ENCODE data around the gene SNRPD3.

The SNRPD3 gene

DNA sequence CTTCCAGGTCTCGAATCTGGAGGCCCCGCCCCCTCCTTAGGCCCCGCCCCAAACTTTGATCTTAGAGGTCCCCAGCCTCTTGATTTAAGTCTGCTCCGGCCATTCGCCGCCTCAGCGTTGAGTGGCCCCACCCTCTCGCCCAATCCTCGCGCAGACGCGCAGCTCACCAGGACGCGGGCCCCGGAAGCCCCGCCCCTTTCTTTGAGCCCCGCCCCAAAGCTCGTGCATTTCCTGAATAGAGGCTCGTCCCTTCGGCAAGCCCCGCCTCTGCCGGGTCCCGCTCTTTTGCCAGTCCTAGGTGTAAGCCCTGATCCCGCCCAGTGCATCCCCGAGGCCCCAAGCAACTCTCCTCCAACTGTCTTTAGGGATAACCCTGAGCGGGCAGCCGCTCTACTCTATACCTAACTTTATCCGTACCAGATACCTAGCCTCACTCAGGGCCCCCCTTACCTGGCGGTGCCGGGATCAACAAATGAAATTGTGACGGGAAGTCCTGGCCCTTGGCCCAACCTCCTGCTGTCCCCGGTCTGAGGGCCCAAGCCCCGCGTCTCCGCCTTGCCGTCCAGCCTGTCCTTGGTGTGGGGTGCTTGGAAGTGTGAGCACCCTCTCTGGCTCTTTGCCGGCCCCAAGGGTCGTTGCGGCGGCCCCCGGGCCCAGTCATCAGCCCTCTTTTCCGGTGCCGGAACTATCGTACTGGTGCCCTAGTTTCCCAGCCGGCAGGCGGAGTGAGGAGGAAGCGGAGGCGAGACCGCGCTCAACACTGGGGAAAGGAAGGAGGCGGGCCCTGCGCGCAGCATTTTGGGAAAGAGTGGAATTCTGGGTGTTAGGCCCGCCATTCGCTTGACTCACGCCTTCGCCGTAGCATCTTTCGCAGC, at the start of gene SNRPD3:
TSS of gene SNRPD3 (plus strand) at position 835 of the 875 bp plus-strand sequence. CDS start 1,676 bp downstream, outside the sequence.
- in situ Hi-C loops (cut with MboI; ENCODE audit: low sequenced_read_pairs), result no loop called here

DNA sequence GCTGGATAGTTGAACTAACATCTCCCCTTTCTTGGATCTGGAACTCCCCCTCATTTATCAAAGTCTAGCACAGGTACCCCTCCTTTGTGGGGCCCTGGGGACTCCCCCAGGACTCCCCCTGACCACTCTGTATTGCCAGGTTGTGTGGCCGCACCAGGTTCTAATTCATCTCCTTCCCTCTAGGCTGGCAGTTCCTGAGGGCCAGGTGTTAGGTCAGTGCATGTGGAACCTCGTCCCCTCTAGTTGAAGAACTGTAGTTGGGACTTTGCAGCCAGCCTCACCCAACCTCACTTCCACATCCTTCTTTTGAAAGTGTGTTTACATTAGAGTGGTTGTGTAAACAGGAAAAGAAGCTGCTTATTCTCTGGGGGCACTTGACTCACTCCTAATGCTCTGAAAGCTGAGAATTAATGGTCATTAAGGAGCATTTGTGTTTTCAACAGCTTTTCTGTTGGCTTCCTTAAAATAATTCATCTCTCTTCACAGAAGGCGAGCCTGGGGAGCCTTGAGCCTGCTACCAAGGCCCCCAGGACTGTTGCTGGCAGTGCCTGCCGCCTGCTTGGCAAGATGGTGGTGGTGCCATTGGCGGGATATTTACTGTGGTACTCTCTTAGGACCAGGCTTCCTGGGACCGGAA, 48.9 kb upstream of the SNRPD3 start:
- in situ Hi-C loops (cut with MboI; ENCODE audit: low sequenced_read_pairs), result loop anchor here (10.0 kb wide), 1 partner anchor 72 kb away; no protein-coding TSS in a partner anchor

DNA sequence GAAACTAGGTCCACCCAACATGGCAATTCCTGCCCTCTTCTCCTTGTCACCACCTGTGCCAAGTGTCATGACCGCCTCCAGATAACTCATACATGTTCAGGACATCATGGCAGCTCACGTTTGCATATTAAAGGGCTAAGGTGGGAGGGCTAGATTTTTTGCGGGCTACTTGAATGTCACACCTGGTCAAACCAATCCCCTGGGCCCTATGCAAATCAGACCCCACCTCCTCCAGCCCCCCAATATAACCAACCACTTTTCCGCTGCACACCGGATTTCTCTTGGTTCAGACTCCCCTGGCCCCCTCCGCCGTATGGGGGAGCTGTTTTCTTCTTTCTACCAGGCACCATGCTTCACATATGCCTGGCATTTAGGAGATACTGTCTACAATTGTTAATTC, 48.1 kb upstream of the SNRPD3 start:
- in situ Hi-C loops (cut with MboI; ENCODE audit: low sequenced_read_pairs), result loop anchor here (10.0 kb wide), 1 partner anchor 73 kb away; no protein-coding TSS in a partner anchor

DNA sequence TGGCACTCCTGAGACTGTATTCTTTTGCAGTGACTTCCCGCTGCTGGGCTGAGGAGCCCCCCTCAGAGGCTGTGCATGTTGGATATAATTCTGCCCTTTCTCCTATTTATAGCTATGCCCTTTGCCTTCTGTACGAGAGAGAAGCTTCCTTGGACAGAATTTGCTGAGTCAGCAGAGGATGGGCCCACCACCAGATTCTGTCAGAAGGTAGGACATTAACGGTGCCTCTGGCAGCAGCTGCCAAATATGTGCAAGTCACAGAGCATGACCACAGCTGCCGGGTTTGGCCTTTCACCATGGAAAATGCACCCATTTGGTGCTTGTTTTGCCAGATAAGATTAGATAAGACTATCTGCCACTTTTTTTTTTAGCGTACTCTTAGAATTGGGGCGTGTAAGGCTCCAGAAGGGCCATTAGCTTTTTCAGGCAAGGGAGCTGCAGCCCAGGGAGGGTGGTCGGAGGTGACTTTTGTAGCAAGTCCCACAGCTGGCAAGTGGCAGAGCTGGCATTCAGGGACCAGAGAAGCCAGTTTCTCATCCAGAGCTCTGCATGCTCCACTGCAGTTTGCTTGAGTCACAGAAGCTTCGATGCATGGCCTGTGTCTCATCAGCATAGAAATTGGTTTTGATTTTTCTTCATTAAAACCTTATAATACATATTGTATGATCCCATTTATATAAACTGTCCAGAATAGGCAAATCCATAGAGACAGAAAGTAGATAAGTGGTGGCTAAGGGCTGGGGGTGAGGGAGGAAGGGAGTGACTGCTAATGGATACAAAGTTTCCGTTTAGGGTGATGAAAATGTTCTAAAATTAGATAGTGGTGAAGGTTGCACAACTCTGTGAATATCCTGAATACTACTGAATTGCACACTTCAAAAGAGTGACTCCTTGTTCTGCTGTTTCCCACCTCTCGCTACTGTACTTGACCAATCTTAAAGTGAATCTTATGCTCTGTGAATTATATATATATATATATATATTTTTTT, 44.9 kb upstream of the SNRPD3 start:
- in situ Hi-C loops (cut with MboI; ENCODE audit: low sequenced_read_pairs), result no loop called here

DNA sequence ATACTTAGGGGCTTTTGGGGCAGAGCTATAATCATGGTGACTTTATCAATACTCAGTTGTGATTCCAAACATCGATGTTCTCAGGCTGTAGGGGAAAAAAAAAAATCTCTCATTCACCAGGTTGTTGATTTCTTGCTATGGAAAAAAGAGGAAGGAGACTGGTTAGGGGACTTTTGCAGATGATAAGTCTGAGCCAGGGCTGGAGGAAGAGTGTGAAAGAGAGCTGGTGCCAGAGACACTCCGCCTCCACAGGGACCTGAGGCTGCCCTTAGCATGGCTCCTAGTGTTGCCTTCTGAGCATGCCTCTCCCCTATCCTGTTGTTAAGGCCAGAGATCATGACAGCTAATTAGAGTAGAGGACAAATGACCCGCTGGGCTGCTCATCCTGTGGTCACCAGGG, 43.8 kb upstream of the SNRPD3 start:
- in situ Hi-C loops (cut with MboI; ENCODE audit: low sequenced_read_pairs), result no loop called here

DNA sequence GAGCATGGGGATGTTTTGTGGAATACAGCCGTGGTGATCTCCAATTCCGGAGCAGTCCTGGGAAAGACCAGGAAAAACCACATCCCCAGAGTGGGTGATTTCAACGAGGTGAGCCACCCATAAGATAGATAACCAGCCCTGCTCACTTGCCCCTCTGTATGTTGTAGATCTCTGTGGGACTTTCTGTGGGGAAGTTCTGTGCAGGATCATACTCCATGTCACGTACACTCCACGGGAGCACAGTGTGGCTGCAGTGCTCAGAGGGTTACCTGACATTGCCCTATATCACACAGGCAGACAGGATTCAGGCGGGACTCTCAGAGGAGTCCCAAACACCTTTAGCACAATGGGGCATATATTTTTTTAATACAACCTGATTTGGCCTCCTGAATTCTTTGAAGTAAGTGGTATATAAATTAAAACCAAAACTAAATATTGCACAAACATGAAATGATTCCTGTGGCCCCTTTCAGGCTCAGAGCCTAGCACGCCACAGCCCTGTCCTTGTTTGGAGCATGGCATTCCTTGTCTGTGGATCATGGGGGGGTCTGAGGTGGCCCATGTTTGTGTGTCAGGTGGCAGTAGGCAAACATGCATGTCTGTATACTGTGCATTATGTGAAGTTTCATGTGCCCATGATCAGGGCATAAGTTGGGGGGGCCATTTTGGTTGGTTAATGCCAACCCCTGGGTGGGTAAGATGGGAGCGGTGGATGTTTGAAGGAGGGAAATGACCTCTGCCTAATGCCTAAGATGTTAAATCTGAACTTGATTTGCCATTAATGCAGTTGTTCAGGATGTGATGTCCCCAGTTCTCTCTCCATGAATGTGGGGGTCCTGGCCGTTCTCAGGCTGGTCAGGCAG, 42.2 kb upstream of the SNRPD3 start:
- in situ Hi-C loops (cut with MboI; ENCODE audit: low sequenced_read_pairs), result no loop called here

DNA sequence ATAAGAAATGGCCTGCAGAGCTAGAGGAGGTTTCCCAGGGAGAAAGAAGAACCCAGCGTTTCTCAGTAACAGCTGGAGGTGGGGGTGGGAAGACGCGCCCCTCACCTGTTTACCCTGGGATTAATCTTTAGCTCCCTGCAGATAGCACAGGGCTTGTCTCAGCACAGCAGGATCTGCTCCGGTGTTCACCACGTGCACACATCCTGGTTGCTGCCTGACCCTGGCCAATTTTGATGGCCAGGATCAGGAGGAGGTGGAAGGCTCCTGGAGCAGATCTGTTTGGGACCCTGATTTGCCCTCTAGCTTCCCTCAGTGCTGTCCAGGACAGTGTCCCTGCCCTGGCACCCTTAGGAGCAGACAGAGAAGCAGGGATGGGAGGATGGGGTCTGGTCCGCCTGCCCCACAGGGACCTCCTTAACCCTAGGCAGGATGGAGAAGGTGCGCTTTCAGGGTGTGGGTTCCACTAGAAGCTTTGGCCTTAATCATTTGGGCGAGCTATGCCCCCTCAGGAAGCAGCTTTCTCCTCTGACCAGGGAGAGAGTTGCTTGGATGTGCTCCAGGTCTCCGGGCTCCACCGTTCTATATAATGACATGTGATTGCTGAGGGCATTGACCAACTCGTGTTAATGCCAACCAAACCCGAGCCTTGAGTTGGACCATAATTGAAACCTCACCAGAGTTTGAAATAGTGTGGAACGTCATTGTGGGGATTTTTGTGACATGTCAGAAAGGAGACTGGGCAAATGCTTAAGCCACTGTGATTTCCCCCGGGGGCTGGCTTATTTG, 41.4 kb upstream of the SNRPD3 start:
- in situ Hi-C loops (cut with MboI; ENCODE audit: low sequenced_read_pairs), result no loop called here

DNA sequence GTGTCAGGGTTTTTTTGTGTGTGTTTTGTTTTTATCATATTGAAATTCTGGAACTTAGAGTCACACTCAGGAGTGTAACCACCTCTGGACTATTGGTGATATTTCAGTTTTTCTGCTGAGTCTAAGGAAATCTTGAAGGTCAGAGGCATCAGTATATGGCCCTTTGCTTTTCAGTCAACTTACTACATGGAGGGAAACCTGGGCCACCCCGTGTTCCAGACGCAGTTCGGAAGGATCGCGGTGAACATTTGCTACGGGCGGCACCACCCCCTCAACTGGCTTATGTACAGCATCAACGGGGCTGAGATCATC, 40.8 kb upstream of the SNRPD3 start:
- in situ Hi-C loops (cut with MboI; ENCODE audit: low sequenced_read_pairs), result no loop called here

DNA sequence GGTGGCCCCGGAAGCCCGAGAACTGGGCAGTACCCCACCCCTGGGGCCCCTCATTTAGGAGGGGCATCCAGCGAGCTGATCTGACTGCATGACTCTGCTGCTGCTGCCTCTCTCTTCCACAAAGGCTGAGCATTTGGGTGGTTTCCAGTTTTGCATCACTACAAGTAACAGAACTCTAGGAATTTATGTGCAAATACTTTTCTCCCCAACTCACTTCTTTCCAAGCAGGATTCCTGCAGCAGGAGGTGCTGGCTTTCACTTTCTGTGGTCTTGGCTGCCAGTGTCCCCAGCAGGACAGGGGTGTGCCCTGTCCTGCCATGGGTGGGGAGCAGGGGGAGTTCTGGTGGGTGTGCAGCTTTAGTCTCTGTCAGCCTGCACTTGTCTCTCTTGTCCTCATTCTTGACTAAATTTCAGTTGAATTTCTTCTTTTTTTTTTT, 39.5 kb upstream of the SNRPD3 start:
- in situ Hi-C loops (cut with MboI; ENCODE audit: low sequenced_read_pairs), result no loop called here

DNA sequence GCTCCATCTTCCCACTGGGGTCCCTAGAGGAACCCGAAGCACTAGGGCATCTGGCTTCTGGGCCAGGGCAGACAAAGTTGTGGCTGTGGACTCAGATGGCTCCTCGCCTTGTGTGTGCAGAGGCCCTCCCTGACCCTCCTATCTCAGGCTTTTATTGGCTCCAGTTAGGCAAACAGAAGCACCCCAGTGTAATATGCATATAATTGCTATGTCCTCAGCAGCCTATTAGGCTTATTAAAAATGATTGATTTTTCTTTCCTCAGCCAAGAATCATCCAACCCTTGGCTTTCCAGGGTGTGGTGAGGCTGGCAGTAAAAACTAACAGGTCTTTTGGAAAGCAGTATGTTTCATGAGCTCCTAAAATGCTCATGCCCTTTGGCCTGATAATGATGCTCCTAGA, 38.4 kb upstream of the SNRPD3 start:
- in situ Hi-C loops (cut with MboI; ENCODE audit: low sequenced_read_pairs), result no loop called here

DNA sequence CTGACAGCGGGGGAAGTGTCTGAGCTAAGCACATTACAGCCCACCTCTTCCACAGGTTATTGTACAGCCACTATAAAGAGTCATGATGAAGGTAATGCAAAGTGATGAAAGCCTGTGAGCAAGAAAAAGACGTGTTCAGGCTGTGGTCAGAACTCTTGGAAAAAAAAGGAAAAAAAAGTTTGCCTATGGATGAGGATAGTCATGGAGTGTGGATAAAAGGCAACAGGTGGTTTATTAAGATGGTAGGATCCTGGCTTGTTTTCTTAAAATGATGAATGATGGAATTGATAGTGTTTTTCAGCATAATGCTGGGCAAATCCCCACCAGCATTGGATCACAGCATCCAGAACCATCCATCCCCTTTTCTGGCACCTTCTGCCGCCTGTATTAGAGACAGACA, 37.6 kb upstream of the SNRPD3 start:
- in situ Hi-C loops (cut with MboI; ENCODE audit: low sequenced_read_pairs), result no loop called here

DNA sequence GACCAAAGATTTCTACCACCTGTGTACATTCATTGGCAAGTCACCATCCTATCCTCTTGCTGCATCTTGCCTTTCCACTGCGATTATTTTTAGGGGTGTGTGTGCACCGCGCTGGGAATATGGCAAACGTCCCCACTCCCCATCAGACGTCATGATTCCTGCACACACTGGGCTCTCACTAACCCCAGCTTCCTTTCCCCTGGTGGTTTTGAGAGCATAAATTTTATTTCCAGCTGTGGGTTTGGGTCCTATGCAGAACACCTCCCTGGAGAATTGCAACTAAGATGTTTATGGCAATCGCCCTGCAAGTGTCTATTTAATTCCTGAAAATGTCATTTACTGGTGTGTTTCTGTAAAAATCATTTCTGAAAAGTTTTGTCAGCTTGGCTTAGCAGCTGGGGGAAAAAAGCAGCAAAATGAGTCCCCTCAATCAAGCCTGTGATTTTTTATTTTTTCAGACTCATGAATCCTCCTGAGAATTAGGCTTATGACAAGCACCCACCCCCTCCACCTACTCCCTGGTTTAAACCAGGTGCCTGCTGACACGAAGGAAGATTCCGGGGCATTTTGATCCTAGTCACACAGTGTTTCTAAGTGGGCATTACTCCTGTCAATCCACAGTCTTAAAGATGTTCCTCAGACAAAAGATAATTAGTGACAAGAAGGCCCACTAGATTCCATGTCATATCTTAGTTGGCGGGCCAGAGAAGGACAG, 36.9 kb upstream of the SNRPD3 start:
- in situ Hi-C loops (cut with MboI; ENCODE audit: low sequenced_read_pairs), result no loop called here

DNA sequence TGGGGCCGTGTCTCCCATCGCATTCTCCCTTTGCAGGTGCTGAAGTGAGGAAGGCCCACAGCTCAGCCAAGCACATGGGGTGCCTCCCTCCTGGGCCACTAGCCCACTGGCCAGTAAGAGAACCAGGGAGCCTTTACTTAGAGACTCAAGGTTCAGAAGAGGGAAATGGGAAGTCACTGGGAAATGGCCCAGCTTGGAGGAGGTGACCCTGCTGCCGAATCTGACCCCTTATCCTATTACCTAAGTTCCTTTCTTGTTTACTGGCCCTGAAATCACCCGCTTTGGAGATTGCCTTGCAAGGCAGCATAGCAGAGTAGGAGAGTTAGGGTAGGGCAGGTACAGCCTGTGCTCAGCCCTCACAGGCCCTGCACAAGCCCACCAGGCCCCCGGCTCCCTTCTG, 36.3 kb upstream of the SNRPD3 start:
- in situ Hi-C loops (cut with MboI; ENCODE audit: low sequenced_read_pairs), result no loop called here

DNA sequence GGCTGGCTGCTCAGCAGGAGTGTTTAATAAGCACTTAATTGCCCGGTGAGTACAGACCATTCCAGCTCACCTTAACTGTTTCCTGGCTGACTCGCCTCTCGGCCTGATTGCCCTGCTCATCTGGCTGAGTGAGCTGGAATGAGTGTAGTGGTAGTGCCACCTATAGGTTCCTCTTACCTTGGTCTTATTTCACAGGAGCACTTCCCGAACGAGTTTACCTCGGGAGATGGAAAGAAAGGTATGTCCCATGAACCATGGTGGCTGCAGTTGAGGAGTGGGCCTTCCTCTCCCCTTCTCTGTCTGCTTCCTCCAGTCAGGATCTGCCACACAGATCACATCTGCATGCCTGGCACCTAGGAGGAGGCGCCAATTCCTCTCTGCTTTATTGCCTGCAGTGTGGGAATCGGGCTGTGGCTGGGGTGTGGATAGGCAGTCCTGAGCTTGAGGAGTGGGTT, 34.0 kb upstream of the SNRPD3 start:
- in situ Hi-C loops (cut with MboI; ENCODE audit: low sequenced_read_pairs), result loop anchor here (5.0 to 10.0 kb wide), 2 partner anchors 105 to 197 kb away; no protein-coding TSS in a partner anchor

DNA sequence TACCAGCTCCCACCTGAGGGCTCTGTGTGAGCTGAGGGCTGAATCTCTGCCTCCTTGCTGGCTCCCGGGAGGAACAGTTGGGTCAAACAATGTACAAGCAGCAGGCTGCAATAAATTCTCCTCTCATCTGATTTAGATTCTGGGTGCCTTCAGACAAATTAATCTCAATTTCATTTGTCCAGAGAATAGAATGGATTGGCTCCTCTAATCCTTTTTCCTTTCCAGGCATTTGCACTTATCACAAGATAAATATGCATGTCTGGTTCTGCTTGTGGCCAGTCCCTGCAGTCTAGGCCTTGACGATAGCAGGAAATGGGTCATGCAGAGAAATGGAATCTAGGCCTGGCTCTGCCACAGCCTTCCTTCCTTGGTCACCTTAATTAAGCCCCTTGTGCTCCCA, 31.9 kb upstream of the SNRPD3 start:
- in situ Hi-C loops (cut with MboI; ENCODE audit: low sequenced_read_pairs), result loop anchor here (5.0 to 10.0 kb wide), 2 partner anchors 107 to 199 kb away; no protein-coding TSS in a partner anchor

DNA sequence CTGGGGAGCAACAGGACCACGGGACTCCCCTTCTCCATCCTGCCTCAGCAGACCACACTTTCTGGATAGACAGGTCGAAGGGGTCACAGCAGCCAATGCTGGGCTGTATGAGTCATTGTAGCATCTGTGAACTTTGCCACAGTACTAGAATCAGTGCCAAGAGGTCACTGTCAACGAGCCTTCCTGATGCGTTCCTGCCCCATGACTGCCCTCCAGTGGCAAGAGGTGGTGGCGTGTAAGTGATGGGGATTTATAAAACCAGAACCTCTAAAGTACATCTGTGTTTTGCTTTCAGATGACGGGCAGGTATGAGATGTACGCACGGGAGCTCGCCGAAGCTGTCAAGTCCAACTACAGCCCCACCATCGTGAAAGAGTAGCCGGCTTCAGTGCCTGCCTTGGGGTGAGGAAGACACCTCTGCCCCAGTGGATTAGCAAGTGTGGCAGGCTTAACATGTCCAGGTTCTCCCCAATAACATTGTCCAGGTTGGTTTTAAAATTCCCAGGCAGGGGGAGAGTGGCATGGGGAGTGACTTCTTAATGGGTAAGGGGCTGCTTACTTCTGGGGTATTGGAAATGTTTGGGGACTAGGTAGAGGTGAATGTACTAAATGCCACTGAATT, 30.3 kb upstream of the SNRPD3 start:
- in situ Hi-C loops (cut with MboI; ENCODE audit: low sequenced_read_pairs), result loop anchor here (10.0 to 25.0 kb wide), 2 partner anchors 201 to 513 kb away; partner anchors contain the start of genes CABIN1 and GSTT4

DNA sequence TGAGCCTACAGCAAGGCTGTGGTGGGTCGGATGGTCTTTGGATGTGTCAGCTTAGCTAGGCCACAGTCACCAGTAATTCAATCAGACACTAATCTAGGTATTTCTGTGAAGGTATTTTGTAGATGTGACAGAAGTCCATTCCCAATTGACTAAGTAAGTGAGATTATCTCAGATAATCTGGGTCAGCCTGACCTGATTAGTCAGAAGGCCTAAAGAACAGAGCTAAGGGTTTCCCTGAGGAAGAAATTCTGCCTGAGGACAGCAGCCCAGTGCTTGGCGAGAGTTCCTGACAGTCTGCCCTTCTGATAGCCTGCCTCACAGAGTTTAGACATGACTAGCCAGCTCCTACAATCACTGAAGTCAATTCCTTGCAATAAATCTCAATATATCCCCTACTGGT, 29.6 kb upstream of the SNRPD3 start:
- in situ Hi-C loops (cut with MboI; ENCODE audit: low sequenced_read_pairs), result loop anchor here (10.0 to 25.0 kb wide), 2 partner anchors 201 to 514 kb away; partner anchors contain the start of genes CABIN1 and GSTT4

DNA sequence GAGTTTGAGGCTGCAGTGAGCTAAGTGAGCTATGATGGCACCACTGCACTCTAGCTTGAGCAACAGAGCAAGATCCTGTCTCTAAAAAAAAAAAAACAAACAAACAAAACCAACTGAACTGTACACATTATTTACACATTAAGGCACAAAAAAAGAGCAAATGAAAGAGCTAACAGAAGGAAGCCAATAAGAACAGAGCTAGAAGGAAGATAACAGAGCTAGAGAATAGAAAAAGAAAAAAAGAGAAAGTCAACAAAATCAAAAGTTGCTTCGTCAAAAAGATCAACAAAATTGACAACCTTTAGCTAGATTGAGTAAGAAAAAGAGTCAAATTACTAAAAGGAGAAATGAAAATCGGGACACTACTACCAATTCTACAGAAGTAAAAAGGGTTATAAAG, 25.9 kb upstream of the SNRPD3 start:
- in situ Hi-C loops (cut with MboI; ENCODE audit: low sequenced_read_pairs), result loop anchor here (10.0 to 25.0 kb wide), 2 partner anchors 205 to 518 kb away; partner anchors contain the start of genes CABIN1 and GSTT4
